ENCODE results near the gene COL6A2.

The COL6A2 gene

DNA sequence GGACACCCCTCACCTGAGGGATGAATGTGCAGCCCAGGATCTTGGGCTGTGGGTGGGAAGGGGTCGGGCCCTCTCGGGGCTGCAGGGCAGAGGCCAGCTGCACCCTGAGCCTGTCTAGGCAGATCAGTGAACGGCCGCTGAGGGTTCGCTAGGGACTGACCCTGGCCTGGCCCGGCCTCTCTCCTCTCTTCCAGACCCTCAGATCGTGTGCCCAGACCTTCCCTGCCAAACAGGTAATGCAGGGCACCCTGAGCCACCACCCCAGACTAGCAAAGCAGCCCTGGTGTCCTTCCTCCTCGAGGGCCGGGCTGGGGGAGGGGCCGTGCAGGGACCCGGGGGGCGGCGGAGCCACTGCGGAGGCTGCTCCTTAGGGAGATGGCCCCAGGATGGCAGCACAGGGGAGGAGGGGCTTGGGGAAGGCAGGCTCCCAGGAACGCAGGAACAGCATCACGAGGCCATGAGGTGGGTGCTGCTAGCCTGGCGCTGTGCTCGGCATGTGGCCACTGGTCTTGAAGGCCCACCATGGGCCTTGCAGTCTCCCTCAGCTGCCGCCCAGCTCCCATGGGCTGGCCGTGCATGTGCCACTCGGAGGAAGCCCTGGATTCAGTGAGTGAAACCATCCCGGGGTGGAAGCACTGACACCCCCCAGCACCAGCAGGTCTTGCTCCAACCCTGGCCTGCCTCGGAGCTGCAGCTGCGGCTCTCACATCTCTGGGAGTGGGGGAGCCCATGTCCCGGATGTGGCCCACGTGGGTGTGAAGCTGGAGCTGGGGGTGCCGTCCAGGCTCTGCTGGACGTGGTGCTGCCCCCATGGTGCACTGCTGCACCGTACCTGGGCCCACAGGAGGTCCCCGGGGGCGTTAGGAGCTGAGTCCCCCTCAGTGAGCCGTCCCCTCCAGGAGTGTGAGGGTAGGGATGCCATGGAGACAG lies 28.7 kb downstream of the COL6A2 start:
- Histone ChIP-seq H3K4me1 (ENCODE audit: control insufficient read depth, insufficient read depth, low read length) (peaks cover 6% of the 10 kb centered on the region), H3K27me3 (ENCODE audit: control insufficient read depth, insufficient read depth, low read length, poor library complexity, severe bottlenecking) (no peaks in the 10 kb centered on the region), H3K36me3 (ENCODE audit: control insufficient read depth, insufficient read depth, low read length) (no peaks in the 10 kb centered on the region), H3K4me3 (ENCODE audit: insufficient read depth, low read depth, low read length) (no peak overlapping the region), H3K9me3 (ENCODE audit: control insufficient read depth, low read length) (no peaks in the 10 kb centered on the region), H3K27ac (ENCODE audit: insufficient read depth, low read depth, low read length, poor library complexity, severe bottlenecking) (no peak overlapping the region)
- 91 to 93% methylated on average over 32 of the region's 32 CpGs for WGBS, 2 experiments

DNA sequence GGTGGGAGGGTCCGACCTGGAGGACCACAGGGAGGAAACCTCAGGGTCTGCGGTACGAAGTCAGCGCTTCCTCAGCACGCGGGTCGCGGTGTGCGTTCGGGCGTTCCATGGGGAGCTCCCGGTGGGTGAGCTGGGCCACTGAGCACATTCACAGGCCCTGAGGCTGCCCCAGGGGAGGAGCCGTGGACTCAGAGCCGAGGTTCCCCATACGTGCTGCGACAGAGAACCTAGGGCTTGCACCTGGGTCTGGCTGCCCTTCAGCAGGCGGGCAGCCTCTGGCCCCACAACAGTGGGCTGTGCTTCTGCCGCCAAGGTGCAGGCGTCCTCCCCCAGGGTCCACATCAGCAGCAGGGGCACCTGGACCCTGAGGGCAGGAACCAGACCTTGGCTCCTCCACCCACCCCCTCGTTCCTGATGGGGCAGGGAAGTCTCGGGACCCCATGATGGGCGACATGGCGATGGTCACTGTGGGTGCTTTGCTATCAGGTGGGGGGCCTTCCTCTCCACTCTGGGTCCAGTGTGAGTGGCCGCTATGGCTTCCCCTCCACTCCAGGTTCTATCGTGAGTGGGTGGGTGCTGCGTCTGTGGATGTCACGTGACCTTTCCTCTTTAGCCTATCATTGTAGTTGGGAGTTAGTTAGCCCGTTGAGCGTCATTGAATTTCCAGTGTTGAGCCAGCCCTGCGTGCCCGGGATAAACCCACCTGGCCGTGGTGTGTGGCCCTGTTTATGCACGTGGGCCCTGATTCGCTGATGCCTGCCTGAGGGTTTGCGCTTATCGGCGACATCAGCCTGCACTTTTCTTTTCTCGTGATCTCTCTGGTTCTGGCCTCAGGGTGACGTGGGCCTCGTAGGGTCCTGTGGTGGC lies 29.6 kb downstream of the COL6A2 start:
- Histone ChIP-seq H3K36me3 (ENCODE audit: control insufficient read depth, insufficient read depth, low read length) (no peaks in the 10 kb centered on the region), H3K9me3 (ENCODE audit: control insufficient read depth, low read length) (no peaks in the 10 kb centered on the region), H3K4me3 (ENCODE audit: insufficient read depth, low read depth, low read length) (no peak overlapping the region)

DNA sequence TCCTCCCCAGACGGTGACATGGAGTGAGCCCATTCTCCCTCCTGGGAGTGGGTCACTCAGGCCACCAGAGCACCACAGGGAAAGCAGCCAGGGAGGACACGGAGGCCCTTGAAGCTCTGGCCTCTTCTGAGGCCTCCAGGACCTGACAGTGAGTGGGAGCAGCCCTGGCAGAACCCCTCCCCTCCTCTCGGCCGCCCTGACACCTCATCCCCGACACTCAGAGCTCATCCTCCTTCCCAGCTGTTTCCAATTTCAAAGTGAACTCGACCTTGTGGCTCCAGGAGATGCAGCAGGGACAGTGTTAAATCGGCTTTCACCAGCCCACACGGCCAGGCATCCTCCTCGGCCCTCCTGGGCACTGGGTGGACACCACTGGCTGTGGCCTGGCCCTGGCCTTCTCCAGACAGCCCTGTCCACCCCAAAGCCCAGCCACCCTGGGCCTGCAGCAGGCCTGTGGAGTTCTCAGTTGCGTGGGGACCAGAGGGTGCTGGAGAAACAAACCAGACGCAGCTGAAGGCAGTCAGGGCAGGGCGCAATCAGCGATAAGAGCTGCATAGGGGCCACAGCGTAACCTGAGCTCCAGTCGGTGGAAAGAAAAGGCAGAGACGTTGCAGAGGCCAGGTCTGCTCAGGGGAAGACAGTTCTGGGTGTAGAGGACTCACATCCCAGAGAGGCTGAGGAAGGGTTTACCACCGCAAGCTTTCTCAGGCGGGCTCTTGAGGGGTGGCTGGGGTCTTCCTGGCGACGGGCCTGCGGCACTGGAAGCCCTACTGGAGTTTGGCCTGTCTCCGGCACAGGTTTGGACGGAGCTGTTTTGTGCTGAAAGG lies 30.4 kb downstream of the COL6A2 start:
- Histone ChIP-seq H3K36me3 (ENCODE audit: control insufficient read depth, insufficient read depth, low read length) (no peaks in the 10 kb centered on the region), H3K4me3 (ENCODE audit: insufficient read depth, low read depth, low read length) (no peak overlapping the region), H3K9me3 (ENCODE audit: control insufficient read depth, low read length) (no peaks in the 10 kb centered on the region), H3K27ac (ENCODE audit: insufficient read depth, low read depth, low read length, poor library complexity, severe bottlenecking) (no peak overlapping the region), H3K27me3 (ENCODE audit: control insufficient read depth, insufficient read depth, low read length, poor library complexity, severe bottlenecking) (no peaks in the 10 kb centered on the region), H3K4me1 (ENCODE audit: control insufficient read depth, insufficient read depth, low read length) (peaks cover 6% of the 10 kb centered on the region)
- 81 to 85% methylated on average over 23 of the region's 23 CpGs for WGBS, 2 experiments

More for the DNA sequence above, 29.6 kb downstream of the COL6A2 start:
- 95% methylated on average over 40 of the region's 40 CpGs for WGBS, 2 experiments
- no peak overlapping the region for H3K27ac ChIP-seq (ENCODE audit: insufficient read depth, low read depth, low read length, poor library complexity, severe bottlenecking)
- peaks cover 6% of the 10 kb centered on the region for H3K4me1 ChIP-seq (ENCODE audit: control insufficient read depth, insufficient read depth, low read length)
- no peaks in the 10 kb centered on the region for H3K27me3 ChIP-seq (ENCODE audit: control insufficient read depth, insufficient read depth, low read length, poor library complexity, severe bottlenecking)

DNA sequence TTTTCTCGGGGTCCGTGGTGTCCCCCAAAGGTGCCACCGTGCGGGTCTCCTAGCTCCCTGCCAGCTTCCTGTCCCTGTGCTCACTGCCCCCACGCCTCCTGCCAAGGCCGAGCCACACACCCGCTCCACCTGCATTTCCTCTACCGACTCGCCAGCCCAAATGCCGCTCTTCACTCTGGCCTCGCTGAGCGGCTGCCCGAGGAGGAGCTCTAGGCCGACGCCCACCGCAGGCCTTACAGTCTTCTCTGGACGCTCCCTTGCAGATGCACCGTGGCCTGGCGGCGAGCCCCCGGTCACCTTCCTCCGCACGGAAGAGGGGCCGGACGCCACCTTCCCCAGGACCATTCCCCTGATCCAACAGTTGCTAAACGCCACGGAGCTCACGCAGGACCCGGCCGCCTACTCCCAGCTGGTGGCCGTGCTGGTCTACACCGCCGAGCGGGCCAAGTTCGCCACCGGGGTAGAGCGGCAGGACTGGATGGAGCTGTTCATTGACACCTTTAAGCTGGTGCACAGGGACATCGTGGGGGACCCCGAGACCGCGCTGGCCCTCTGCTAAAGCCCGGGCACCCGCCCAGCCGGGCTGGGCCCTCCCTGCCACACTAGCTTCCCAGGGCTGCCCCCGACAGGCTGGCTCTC lies 31.1 kb downstream of the COL6A2 start:
- Histone ChIP-seq H3K4me3 (ENCODE audit: insufficient read depth, low read depth, low read length) (no peak overlapping the region), H3K27ac (ENCODE audit: insufficient read depth, low read depth, low read length, poor library complexity, severe bottlenecking) (no peak overlapping the region), H3K27me3 (ENCODE audit: control insufficient read depth, insufficient read depth, low read length, poor library complexity, severe bottlenecking) (no peaks in the 10 kb centered on the region), H3K9me3 (ENCODE audit: control insufficient read depth, low read length) (no peaks in the 10 kb centered on the region), H3K36me3 (ENCODE audit: control insufficient read depth, insufficient read depth, low read length) (no peaks in the 10 kb centered on the region), H3K4me1 (ENCODE audit: control insufficient read depth, insufficient read depth, low read length) (peaks cover 6% of the 10 kb centered on the region)
- WGBS, 2 experiments, result 92 to 94% methylated on average over 45 of the region's 45 CpGs

DNA sequence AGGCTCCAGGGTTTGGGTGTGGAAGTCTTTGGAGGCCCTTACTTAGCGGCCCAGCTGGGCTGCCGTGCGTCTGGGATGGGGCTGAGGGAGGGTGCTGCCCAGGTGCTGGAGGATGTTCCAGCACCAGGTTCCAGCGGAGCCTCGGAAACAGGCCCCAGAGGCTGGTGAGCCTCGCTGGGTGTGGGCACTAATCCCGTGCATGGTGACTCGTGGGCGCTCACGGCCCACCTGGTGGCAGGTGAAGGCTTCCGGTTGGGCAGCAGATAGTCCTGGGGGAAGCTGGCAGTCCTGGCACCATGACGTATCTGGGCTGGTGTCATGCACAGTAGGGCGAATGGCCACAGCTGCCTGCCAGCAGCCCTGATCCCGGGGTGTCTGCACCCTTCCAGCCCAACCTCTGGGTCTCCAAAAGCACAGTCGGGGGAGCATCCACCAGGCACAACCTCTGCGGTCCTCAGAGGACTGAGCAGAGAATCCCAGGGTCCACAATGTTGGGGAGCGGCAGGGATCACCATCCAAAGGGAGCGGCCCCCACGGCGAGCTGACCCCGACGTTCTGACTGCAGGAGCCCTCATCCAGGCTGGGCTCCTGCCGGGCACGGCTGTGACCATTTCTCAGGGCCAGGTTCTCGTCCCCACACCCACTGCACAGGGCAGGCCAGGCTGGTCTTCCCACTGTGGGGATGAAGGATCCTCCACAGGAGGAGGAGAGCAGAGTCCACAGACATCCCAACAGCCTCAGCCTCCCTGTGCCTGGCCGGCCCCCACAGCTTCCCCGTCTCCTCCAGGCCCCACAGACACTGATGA lies 32.1 kb downstream of the COL6A2 start:
- H3K36me3 ChIP-seq (ENCODE audit: control insufficient read depth, insufficient read depth, low read length), result no peaks in the 10 kb centered on the region
- H3K9me3 ChIP-seq (ENCODE audit: control insufficient read depth, low read length), result no peaks in the 10 kb centered on the region
- no peak overlapping the region for H3K4me3 ChIP-seq (ENCODE audit: insufficient read depth, low read depth, low read length)
- no peaks in the 10 kb centered on the region for H3K27me3 ChIP-seq (ENCODE audit: control insufficient read depth, insufficient read depth, low read length, poor library complexity, severe bottlenecking)
- WGBS, 2 experiments, result 94 to 95% methylated on average over 27 of the region's 27 CpGs
- H3K27ac ChIP-seq (ENCODE audit: insufficient read depth, low read depth, low read length, poor library complexity, severe bottlenecking), result no peak overlapping the region
- H3K4me1 ChIP-seq (ENCODE audit: control insufficient read depth, insufficient read depth, low read length), result peaks cover 6% of the 10 kb centered on the region

DNA sequence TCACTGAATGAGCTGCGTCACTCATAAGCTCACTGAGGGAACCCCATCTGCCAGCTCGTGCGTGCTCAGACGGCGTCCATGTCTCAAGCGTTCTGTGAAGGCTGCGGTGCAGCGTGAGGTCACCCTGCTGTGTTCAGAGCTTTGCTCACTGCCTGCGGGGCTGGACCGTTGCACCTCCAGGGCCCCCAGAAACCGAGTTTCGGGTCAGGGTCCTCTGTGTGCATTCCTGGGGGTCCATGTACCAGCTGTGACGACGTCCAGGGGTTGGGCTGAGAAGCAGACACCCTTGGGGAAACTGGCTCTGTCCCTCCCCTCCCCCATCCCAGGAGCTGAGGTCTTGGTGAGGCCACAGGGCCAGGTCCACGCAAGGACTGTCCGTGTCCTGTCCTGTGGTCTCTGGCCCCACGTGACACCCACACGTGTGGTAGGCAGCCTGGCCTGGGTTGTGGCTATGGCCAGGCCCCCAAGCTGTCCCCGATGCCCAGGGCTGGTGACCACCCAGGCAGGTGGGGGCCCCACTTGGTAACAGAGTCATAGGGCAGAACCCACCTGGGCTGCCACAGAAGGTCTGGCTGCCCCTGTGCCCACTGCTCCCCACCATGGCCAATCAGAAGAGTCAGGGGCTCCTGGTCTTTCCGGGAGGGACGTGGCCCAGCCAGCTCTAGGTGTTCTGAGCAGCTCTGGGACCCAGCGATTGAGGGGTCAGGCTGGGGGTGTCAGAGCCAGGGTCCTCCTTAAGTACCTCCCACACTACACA lies 33.1 kb downstream of the COL6A2 start:
- Histone ChIP-seq H3K27ac (ENCODE audit: insufficient read depth, low read depth, low read length, poor library complexity, severe bottlenecking) (no peak overlapping the region), H3K9me3 (ENCODE audit: control insufficient read depth, low read length) (no peaks in the 10 kb centered on the region), H3K4me3 (ENCODE audit: insufficient read depth, low read depth, low read length) (no peak overlapping the region), H3K36me3 (ENCODE audit: control insufficient read depth, insufficient read depth, low read length) (no peaks in the 10 kb centered on the region), H3K27me3 (ENCODE audit: control insufficient read depth, insufficient read depth, low read length, poor library complexity, severe bottlenecking) (no peaks in the 10 kb centered on the region), H3K4me1 (ENCODE audit: control insufficient read depth, insufficient read depth, low read length) (peaks cover 6% of the 10 kb centered on the region)
- WGBS, 2 experiments, result 91 to 95% methylated on average over 22 of the region's 22 CpGs

DNA sequence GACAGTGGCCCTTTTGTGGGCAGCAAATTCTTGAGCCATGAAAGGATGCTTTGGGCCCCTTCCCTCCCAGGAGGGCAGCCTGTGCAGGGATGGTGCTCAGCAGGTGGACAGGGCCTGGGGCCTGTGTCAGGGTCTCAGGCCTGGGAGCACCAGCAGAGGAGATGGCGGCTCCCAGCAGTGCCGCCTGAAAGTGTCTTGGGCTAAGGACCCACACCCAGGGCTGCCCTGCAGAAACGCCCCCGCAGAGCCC lies 33.6 kb downstream of the COL6A2 start:
- H3K4me1 ChIP-seq (ENCODE audit: control insufficient read depth, insufficient read depth, low read length), result peaks cover 6% of the 10 kb centered on the region
- H3K4me3 ChIP-seq (ENCODE audit: insufficient read depth, low read depth, low read length), result no peak overlapping the region
- H3K27me3 ChIP-seq (ENCODE audit: control insufficient read depth, insufficient read depth, low read length, poor library complexity, severe bottlenecking), result no peaks in the 10 kb centered on the region
- no peaks in the 10 kb centered on the region for H3K36me3 ChIP-seq (ENCODE audit: control insufficient read depth, insufficient read depth, low read length)
- no peaks in the 10 kb centered on the region for H3K9me3 ChIP-seq (ENCODE audit: control insufficient read depth, low read length)
- H3K27ac ChIP-seq (ENCODE audit: insufficient read depth, low read depth, low read length, poor library complexity, severe bottlenecking), result no peak overlapping the region
- 93 to 96% methylated on average over 4 of the region's 4 CpGs for WGBS, 2 experiments

DNA sequence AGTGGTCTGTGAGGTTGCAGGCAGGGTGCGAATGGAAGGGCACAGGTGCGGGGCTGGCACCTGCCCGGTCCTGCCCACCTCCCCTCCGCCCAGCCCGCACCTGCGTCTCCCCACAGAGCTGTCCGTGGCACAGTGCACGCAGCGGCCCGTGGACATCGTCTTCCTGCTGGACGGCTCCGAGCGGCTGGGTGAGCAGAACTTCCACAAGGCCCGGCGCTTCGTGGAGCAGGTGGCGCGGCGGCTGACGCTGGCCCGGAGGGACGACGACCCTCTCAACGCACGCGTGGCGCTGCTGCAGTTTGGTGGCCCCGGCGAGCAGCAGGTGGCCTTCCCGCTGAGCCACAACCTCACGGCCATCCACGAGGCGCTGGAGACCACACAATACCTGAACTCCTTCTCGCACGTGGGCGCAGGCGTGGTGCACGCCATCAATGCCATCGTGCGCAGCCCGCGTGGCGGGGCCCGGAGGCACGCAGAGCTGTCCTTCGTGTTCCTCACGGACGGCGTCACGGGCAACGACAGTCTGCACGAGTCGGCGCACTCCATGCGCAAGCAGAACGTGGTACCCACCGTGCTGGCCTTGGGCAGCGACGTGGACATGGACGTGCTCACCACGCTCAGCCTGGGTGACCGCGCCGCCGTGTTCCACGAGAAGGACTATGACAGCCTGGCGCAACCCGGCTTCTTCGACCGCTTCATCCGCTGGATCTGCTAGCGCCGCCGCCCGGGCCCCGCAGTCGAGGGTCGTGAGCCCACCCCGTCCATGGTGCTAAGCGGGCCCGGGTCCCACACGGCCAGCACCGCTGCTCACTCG lies 34.1 kb downstream of the COL6A2 start:
- H3K9me3 ChIP-seq (ENCODE audit: control insufficient read depth, low read length), result no peaks in the 10 kb centered on the region
- no peak overlapping the region for H3K27ac ChIP-seq (ENCODE audit: insufficient read depth, low read depth, low read length, poor library complexity, severe bottlenecking)
- H3K27me3 ChIP-seq (ENCODE audit: control insufficient read depth, insufficient read depth, low read length, poor library complexity, severe bottlenecking), result no peaks in the 10 kb centered on the region
- WGBS, 2 experiments, result 96% methylated on average over 85 of the region's 85 CpGs
- no peaks in the 10 kb centered on the region for H3K36me3 ChIP-seq (ENCODE audit: control insufficient read depth, insufficient read depth, low read length)
- H3K4me1 ChIP-seq (ENCODE audit: control insufficient read depth, insufficient read depth, low read length), result peaks cover 7% of the 10 kb centered on the region
- no peak overlapping the region for H3K4me3 ChIP-seq (ENCODE audit: insufficient read depth, low read depth, low read length)

All from ectodermal cell (in vitro differentiated cells).